ENCODE results near the gene KCNB1. TPM values are rescaled to one million over a fixed set of nuclear protein-coding genes. Genes with fewer than 3 reads are reported as not detected.

Gene KCNB1
- total RNA-seq, 1 donor from 2014 or later: 2.4 TPM

GRCh38 chr20:49469060-49469459, 13.4 kb downstream of the KCNB1 start:
- DNase-seq: no peak

- DNase-seq: no peak
Measured at GRCh38 chr20:49468412-49468811, 14.1 kb downstream of the KCNB1 start.

GRCh38 chr20:49466114-49466912, 16.2 kb downstream of the KCNB1 start:
- DNase-seq: no peak

GRCh38 chr20:49464556-49464955, 17.9 kb downstream of the KCNB1 start:
- no peak for DNase-seq

- DNase-seq: no peak
Measured at GRCh38 chr20:49462626-49463025, 19.8 kb downstream of the KCNB1 start.

- DNase-seq: no peak
Measured at GRCh38 chr20:49461894-49462620, 20.4 kb downstream of the KCNB1 start.

- DNase-seq: no peak
Measured at GRCh38 chr20:49460916-49461315, 21.6 kb downstream of the KCNB1 start.

- DNase-seq: no peak
Measured at GRCh38 chr20:49460131-49460530, 22.3 kb downstream of the KCNB1 start.

GRCh38 chr20:49459684-49460083, 22.8 kb downstream of the KCNB1 start:
- no peak for DNase-seq

- no peak for DNase-seq
Measured at GRCh38 chr20:49457444-49457843, 25.0 kb downstream of the KCNB1 start.

GRCh38 chr20:49456646-49457045, 25.8 kb downstream of the KCNB1 start:
- DNase-seq: no peak

- DNase-seq: no peak
Measured at GRCh38 chr20:49455691-49456090, 26.8 kb downstream of the KCNB1 start.

GRCh38 chr20:49452011-49452482, 30.4 kb downstream of the KCNB1 start:
- DNase-seq: no peak

GRCh38 chr20:49450281-49450721, 32.2 kb downstream of the KCNB1 start:
- no peak for DNase-seq

GRCh38 chr20:49448917-49449316, 33.6 kb downstream of the KCNB1 start:
- no peak for DNase-seq

GRCh38 chr20:49447946-49448809, 34.3 kb downstream of the KCNB1 start:
- DNase-seq: peak; percentile 60

- no peak for DNase-seq
Measured at GRCh38 chr20:49447364-49447763, 35.1 kb downstream of the KCNB1 start.

- peak; percentile 44 for DNase-seq
Measured at GRCh38 chr20:49446808-49447207, 35.7 kb downstream of the KCNB1 start.

GRCh38 chr20:49446080-49446479, 36.4 kb downstream of the KCNB1 start:
- DNase-seq: no peak

GRCh38 chr20:49445176-49445575, 37.3 kb downstream of the KCNB1 start:
- no peak for DNase-seq

GRCh38 chr20:49444553-49444990, 37.9 kb downstream of the KCNB1 start:
- no peak for DNase-seq

- DNase-seq: no peak
Measured at GRCh38 chr20:49437057-49437456, 45.4 kb downstream of the KCNB1 start.

Measured in skin of body (tissue), 2 donors.